AG20443 (cell line): ENCODE data around the gene PTPRD.

ENCODE experiments used
- DNase-seq: peaks from one replicate; pipeline ENCODE4 v3.0.0; 2012; ENCODE audit warnings: low spot score, mixed read lengths

Gene PTPRD

DNA sequence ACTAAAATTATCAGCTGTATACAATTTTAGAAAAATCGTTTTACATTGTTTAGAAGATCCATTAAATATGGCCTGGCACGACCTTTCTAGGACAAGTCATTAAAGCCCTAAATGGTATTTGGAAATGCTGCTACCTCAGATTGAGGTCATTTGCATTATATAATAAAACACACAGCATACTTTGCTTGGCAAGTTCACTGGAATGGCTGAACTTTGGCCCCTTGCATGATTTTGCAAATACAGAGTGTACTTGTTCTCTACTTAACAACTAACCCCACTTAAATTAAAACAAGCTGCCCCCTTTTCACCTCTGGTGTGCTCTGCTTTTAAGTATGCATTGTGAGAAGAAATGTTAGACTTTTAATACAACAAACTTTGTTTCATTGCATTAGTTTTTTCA, 860.1 kb downstream of the PTPRD start:
- no peak for DNase-seq

DNA sequence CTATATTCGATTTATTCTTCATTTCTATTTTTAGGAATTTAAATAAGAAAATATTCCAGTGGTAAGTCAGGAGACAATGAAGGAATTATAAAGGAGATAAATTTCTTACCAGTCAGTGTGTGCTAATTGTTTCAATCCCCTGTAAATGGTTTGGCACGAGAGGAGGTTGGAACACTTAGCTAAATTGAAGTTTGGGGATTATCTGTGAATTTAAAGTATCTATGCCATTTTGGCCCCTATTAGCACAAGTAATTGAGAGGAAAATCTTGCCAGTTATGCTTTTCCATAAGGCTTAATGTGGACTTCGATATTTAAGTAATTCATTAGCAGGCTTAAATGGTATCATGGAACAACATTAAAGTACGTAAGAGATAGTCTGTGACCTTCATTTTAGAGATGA, 860.8 kb downstream of the PTPRD start:
- DNase-seq = no peak

GRCh38 chr9:9750719-9751118, 862.1 kb downstream of the PTPRD start:
- DNase-seq = no peak

DNA sequence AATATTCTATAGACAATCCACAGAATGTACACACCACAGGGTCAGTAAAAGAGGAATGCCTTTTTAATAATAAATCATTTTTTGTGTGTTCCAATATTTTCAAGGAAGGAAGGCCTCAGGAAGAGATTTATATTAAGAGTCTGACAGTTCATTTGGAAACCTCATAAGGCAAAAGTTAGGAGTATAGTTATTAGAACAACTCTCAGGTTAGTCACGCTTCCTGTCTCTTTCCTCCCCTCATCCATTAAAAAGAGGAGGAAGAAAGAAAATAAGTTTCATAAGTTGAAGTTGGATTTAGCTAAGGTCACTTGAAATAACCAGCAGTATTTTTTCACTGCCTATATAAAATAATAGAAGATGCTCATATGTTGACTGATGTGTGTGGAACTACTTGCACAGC, 863.2 kb downstream of the PTPRD start:
- DNase-seq = no peak

DNA sequence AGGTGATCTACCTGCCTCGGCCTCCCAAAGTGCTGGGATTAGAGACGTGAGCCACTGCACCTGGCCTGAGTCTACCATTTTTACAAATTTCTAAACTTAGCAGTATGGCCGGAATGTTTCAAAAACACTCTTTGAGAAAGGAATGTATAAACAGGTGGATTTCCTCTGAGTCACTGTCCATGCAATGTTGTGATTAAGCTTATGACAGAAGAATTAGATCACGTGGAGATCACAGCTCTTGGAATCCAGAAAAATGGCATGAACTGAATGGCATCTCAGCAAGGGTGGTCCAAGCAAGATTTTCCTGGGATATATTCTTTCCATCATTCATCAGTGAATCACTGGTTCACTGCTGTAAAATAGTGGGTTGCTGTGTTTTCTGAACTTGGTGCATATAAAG, 865.0 kb downstream of the PTPRD start:
- no peak for DNase-seq

DNA sequence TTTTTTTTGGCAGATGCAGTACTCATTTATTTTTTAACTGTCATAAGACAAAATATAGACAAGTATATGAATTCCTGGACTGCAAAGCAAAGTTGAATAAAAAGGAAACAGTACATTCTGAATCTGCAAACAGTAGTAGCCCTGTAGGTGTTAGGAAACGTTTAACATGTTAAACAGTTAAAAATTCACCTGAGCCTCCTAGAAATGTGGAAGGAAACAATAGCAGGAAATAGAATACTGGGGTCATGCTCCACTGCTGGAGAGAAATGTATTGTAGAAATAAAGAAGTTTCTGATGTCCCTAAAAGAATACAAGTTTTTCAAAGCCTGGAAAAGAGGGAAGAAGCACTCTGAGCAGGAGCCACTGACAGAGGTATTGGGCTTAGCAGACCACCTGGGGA, 866.0 kb downstream of the PTPRD start:
- DNase-seq = no peak

DNA sequence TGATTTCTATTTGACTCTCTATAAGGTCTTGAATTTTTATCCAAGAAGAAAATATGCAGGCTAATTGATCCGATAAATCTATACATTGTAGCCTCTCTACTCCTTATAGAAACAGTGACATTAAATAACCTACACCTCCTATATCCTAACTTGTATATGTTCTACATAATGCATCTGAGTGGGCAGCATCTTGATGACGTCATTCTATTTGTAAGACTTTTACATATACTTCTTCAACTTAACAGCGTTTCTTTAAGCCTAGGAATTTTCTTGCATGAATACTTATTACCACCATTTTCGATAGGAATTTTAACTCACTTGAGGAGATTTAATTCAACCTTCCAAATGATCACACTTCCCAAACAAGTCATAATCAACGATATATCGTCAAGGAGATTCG, 869.0 kb downstream of the PTPRD start:
- DNase-seq = no peak

DNA sequence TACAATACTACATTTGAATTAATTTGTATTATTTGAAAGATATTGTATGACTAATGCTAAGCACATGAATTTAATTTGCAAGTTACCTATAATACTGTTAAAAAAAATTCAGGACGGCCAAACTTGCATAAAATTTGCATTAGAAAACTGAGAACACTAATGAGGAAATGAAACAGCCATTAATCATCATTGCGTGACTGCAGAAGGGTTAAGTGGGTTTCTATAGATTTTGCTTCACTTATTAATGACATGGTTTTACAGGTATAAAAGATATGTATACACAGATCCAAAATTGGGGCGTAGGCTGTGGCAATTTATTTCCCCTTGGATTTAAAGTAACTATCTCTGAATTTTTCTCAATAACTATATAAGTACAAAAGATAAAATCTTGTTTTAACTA, 882.6 kb downstream of the PTPRD start:
- DNase-seq = no peak

- no peak for DNase-seq
Measured at GRCh38 chr9:9729082-9729481, 883.7 kb downstream of the PTPRD start.

DNA sequence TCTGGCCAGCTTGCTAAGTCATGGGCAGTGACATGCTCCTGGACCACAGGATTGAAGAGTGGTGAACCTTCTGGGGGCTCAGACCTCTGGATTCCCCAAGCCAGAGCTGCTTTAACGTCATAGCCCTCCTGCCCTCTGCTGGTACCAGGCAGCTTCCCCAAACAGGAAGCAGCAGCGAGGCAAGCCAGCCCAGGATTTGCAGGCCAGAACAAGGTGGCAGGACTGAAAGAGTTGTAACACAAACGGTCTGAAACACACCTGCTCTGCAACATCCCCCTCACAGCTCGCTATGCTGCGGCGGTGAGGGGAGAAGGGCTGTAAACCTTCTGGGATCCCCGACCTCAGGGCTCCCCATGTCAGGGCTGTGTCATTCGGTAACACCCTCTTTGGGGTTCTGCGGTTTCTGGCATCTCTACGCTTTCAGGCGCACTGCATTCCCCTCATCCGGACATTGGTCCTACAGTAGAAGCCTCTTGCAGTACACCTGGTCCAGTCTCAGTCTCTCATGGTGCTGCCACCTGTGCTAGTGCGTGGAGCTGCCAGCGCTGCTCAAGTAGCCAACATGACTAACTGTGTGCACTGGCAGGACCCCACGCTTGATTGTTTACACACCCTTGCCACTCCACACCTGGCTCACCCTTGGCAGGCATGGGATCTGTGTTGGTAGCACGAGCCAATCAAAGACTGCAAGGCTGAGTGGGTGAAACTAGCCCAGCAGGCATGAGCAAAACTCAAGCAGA, 893.3 kb downstream of the PTPRD start:
- DNase-seq = no peak

DNA sequence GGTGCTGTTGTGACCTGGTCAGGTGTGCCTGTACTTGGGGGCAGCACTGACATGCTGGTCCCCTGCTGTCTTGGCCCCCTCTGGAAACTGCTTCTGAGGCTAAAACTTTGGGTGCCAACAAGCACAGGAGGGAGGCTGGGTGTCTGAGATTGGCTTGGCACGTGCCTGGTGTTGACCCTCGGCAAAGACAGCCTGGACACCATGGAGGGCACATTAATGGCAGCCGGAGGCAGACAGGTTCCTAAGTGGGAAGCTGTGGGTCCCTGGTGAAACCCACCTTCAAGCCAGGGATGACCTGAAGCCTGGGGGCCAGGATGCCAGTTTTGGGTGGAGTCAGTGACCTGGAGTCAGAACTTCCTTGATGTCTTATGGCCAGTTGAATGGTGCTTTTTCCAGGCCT, 894.1 kb downstream of the PTPRD start:
- DNase-seq = no peak

GRCh38 chr9:9679433-9679832, 933.4 kb downstream of the PTPRD start:
- DNase-seq = no peak

GRCh38 chr9:9674461-9674860, 938.3 kb downstream of the PTPRD start:
- no peak for DNase-seq

DNA sequence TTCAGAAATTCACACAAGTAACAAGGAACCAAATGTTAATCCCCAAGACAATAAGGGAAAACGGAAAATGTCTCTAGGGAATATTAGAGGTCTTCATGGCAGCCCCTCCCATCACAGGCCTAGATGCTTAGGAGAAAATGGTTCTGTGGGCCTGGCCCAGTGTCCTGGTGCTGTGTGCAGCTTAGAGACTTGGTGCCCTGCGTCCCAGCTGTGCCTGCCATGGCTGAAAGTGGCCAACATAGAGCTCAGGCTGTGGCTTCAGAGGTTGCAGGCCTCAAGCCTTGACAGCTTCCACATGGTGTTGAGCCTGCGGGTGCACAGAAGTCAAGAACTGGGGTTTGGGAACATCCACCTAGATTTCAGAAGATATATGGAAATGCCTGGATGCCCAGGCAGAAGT, 942.3 kb downstream of the PTPRD start:
- DNase-seq = no peak

DNA sequence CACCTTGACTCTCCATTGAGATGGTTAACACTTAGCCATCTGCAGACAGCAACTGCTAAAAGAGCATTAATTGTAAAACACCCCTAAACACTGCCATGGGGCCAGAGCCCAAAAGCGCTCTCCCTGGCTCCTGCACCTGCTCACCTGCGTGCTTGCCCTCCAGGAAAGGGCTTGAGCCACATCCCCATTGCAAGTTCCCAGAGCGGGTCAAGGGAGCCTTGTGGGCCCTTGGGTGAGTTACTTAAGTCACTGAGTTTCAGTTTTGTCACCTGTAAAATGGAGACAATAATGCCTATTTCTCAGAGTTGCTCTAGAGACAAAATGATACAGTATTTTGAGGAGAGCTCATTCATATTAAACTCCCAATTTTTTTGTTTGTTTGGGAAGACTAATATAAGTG, 967.8 kb downstream of the PTPRD start:
- no peak for DNase-seq

- no peak for DNase-seq
Measured at GRCh38 chr9:9631284-9631683, 981.5 kb downstream of the PTPRD start.

GRCh38 chr9:9625248-9625647, 987.6 kb downstream of the PTPRD start:
- no peak for DNase-seq

- DNase-seq = no peak
Measured at GRCh38 chr9:9623506-9623905, 989.3 kb downstream of the PTPRD start.

GRCh38 chr9:9621355-9621940, 991.4 kb downstream of the PTPRD start:
- DNase-seq = no peak

- DNase-seq = no peak
Measured at GRCh38 chr9:9620736-9621135, 992.1 kb downstream of the PTPRD start.

DNA sequence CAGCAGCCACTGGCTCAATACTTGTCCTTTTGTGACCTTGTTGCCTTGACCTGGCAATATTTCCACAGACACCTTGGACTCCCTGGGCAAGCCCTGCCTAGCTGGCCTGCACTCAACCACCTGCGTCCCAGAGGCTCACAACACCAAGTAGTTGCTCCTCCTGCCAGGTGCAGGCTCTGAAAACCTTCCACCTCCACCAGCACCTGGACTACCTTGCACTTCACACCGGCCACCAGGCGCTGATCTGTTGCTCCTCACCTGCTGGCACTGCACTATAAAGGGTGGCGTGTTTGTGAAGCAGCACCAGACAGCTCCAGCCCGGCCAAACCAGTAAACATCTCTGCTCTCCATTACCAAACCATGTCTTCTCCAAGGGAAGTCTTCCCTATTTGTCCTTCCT, 997.7 kb downstream of the PTPRD start:
- no peak for DNase-seq

DNA sequence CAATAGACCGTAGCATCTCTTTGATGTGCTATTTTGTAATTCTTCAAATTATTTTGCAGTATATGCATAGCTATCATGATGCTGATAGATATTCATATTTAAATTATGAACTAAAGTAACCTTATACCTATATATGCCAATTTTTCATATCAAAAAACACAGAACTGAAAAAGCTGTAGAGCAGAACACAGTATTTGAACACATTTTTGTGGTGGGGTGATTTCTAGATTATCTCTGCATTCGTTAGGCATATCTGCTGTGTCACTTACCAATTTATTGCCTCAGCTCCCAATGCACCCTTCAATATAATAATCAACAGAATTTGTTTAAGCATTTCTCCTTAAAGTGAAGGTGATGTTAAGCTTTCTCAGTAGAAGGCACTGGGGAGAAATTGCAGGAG, 998.2 kb downstream of the PTPRD start:
- DNase-seq = no peak

DNA sequence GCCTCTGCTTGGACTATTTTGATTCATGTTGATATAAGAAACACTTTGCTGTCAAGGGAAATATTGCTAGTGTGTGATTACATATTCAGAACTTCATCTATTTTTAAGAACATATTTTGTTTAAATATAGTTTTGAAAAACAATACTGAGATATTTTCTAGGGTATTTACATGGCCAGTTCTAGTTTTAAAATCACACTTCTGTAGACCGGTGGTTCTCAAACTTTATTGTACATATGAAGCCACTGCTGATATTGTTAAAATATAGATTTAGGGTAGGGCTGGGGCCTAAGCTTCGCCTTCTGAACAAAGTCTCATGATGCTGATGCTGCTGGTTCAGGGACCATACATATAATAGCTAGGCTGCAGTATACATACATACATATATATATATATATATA, 1000.0 kb downstream of the PTPRD start:
- no peak for DNase-seq

DNA sequence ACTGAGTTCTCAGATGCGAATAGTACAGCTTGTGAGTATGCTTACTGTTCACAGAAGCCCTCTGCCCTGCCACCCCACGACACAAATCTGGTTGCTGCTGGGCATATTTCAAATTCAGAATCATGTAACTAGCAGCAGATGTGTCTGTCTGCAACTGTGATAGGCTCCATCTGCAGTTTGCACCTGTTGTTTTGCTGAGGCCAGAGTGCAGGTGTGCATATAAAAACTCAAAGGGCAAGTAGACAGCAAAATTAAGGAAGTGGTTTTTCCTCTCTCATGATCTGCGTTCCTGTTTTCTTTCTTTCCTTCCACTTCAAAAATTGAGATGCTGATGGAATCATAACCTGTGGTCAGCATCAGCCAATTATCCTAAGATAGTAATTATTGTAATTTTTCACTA, 1000.5 kb downstream of the PTPRD start:
- no peak for DNase-seq
